H1 (cell line): ENCODE results near the gene ZNF277. TPM values are rescaled to one million over a fixed set of nuclear protein-coding genes. Genes with fewer than 3 reads are reported as not detected.

Experiments used
- CTCF ChIA-PET: fragments of 300-600 bp; sonication (Branson Sonifier 250); formaldehyde crosslinking; loops from one replicate; lab custom pipeline; 2021; ENCODE audit not compliant: partially characterized antibody; lab: Charles Lee
- POLR2A ChIA-PET: fragments of 300-600 bp; sonication (Branson Sonifier 250); formaldehyde crosslinking; loops from one replicate; lab custom pipeline; 2021; ENCODE audit warnings: inconsistent platforms; ENCODE audit not compliant: partially characterized antibody; lab: Charles Lee
- DNase-seq, 2 experiments: peaks; one replicate each; pipeline versions ENCODE4 v3.0.0 to v3.0.0-alpha.2; 2010 to 2022; ENCODE audit warnings: low spot score in 2 of 2, low read depth in 1 of 2, mixed read lengths in 1 of 2
- FAIRE-seq: peaks from 2 replicates; lab custom pipeline; 2011; peaks lifted over from hg19 to GRCh38; lab: Jason Lieb, UNC
- H2AFZ ChIP-seq: 2 replicates; pipeline ENCODE4 v1.8.1; 2012; ENCODE audit warnings: low read length, inconsistent platforms
- H2AK5ac ChIP-seq: 2 replicates; pipeline ENCODE4 v1.6.1; 2013; ENCODE audit warnings: low read depth, low read length
- H2BK120ac ChIP-seq: replicated peaks from 2 replicates; pipeline ENCODE3; 2013; ENCODE audit warnings: low read depth, low read length, inconsistent platforms
- H2BK12ac ChIP-seq: 2 replicates; pipeline ENCODE4 v1.6.1; 2013; ENCODE audit warnings: low read depth, low read length
- H2BK15ac ChIP-seq: 2 replicates; pipeline ENCODE4 v1.6.1; 2013; ENCODE audit warnings: low read length
- H2BK20ac ChIP-seq: 2 replicates; pipeline ENCODE4 v1.6.1; 2013; ENCODE audit warnings: low read length
- H2BK5ac ChIP-seq: 2 replicates; pipeline ENCODE4 v1.6.1; 2013; ENCODE audit warnings: low read depth, low read length
- H3K14ac ChIP-seq: 2 replicates; pipeline ENCODE4 v1.6.1; 2013; ENCODE audit warnings: inconsistent platforms; ENCODE audit not compliant: insufficient read length
- H3K18ac ChIP-seq: 2 replicates; pipeline ENCODE4 v1.6.1; 2013; ENCODE audit warnings: low read length; ENCODE audit errors: extremely low read depth
- H3K23ac ChIP-seq: 2 replicates; pipeline ENCODE4 v1.6.1; 2013; ENCODE audit warnings: inconsistent platforms; ENCODE audit not compliant: insufficient read length
- H3K23me2 ChIP-seq: 2 replicates; pipeline ENCODE4 v1.6.1; 2013; ENCODE audit warnings: low read depth, low read length
- H3K27ac ChIP-seq: 2 replicates; pipeline ENCODE4 v1.6.1; 2011; ENCODE audit warnings: low read depth, low read length, inconsistent platforms
- H3K27me3 ChIP-seq, 4 experiments: replicated peaks in 1 of 4; 1 replicate in 1 of 4; 2 replicates in 3 of 4; pipeline versions ENCODE4 v1.6.1 to v1.8.1; 2011 to 2013; ENCODE audit warnings: low read length in 3 of 4, mild to moderate bottlenecking in 3 of 4, inconsistent platforms in 2 of 4, mixed read lengths in 2 of 4, moderate library complexity in 1 of 4; ENCODE audit not compliant: control insufficient read depth in 3 of 4, insufficient read depth in 3 of 4; ENCODE audit errors: extremely low read depth in 1 of 4
- H3K36me3 ChIP-seq, 4 experiments: 2 replicates each; pipeline versions ENCODE4 v1.6.1 to v1.8.1; 2011 to 2013; ENCODE audit warnings: mild to moderate bottlenecking in 4 of 4, low read length in 3 of 4, moderate library complexity in 2 of 4, control low read depth in 1 of 4, inconsistent platforms in 1 of 4; ENCODE audit not compliant: insufficient read depth in 4 of 4, control insufficient read depth in 2 of 4
- H3K4ac ChIP-seq: replicated peaks from 2 replicates; pipeline ENCODE3; 2013; ENCODE audit warnings: low read length, low read depth, mixed read lengths, inconsistent platforms; ENCODE audit not compliant: insufficient read length
- H3K4me1 ChIP-seq, 4 experiments: replicated peaks in 1 of 4; 1 replicate in 1 of 4; 2 replicates in 3 of 4; pipeline versions ENCODE4 v1.6.1 to v1.8.1; 2011 to 2013; ENCODE audit warnings: low read length in 3 of 4, inconsistent platforms in 2 of 4, mixed read lengths in 1 of 4; ENCODE audit not compliant: insufficient read depth in 4 of 4, control insufficient read depth in 3 of 4
- H3K4me2 ChIP-seq, 2 experiments: 2 replicates each; pipeline versions ENCODE4 v1.6.1 to v1.8.1; 2011 to 2013; ENCODE audit warnings: low read depth in 2 of 2, low read length in 2 of 2, control low read depth in 1 of 2, inconsistent platforms in 1 of 2, mild to moderate bottlenecking in 1 of 2; ENCODE audit not compliant: insufficient read depth in 1 of 2
- H3K4me3 ChIP-seq, 4 experiments: fragments of 200-600, 300-600 bp in 1 of 4; sonication (generic), shearing (Covaris generic), sonication (Bioruptor Twin) in 1 of 4; 2 replicates each; pipeline versions ENCODE4 v1.5.1 to v1.8.1; 2011 to 2016; ENCODE audit warnings: low read length in 4 of 4, low read depth in 3 of 4, control low read depth in 2 of 4, inconsistent platforms in 2 of 4, mild to moderate bottlenecking in 2 of 4, mixed read lengths in 1 of 4, moderate library complexity in 1 of 4; ENCODE audit not compliant: insufficient read depth in 2 of 4; ENCODE audit errors: extremely low read depth in 1 of 4
- H3K56ac ChIP-seq: replicated peaks from 2 replicates; pipeline ENCODE3; 2013; ENCODE audit warnings: low read depth, mild to moderate bottlenecking, mixed read lengths, low read length, inconsistent platforms; ENCODE audit not compliant: insufficient read length
- H3K79me1 ChIP-seq: 2 replicates; pipeline ENCODE4 v1.6.1; 2013; ENCODE audit warnings: low read depth, low read length, control low read depth
- H3K79me2 ChIP-seq, 2 experiments: 2 replicates each; pipeline versions ENCODE4 v1.6.1 to v1.8.1; 2012 to 2013; ENCODE audit warnings: low read length in 2 of 2, mild to moderate bottlenecking in 2 of 2, inconsistent platforms in 1 of 2; ENCODE audit not compliant: insufficient read depth in 2 of 2, control insufficient read depth in 1 of 2
- H3K9ac ChIP-seq, 4 experiments: replicated peaks in 1 of 4; 1 replicate in 1 of 4; 2 replicates in 3 of 4; pipeline versions ENCODE4 v1.6.1 to v1.8.1; 2011 to 2013; ENCODE audit warnings: low read depth in 3 of 4, low read length in 3 of 4, control low read depth in 2 of 4, mild to moderate bottlenecking in 2 of 4, moderate library complexity in 2 of 4, inconsistent platforms in 1 of 4; ENCODE audit errors: extremely low read depth in 1 of 4
- H3K9me3 ChIP-seq, 2 experiments: 2 replicates each; pipeline versions ENCODE4 v1.6.1 to v1.8.1; 2012 to 2013; ENCODE audit warnings: mild to moderate bottlenecking in 2 of 2, moderate library complexity in 2 of 2, control low read depth in 1 of 2, inconsistent platforms in 1 of 2, low read depth in 1 of 2, low read length in 1 of 2, mixed read lengths in 1 of 2; ENCODE audit not compliant: insufficient read depth in 2 of 2
- H4K20me1 ChIP-seq, 2 experiments: replicated peaks in 1 of 2; 2 replicates each; pipeline versions ENCODE3 to v1.8.1; 2011 to 2013; ENCODE audit warnings: inconsistent platforms in 2 of 2, low read length in 2 of 2, mild to moderate bottlenecking in 1 of 2; ENCODE audit not compliant: insufficient read depth in 2 of 2, control insufficient read depth in 1 of 2
- H4K5ac ChIP-seq: 2 replicates; pipeline ENCODE4 v1.6.1; 2013; ENCODE audit warnings: low read length, low read depth, mixed read lengths, inconsistent platforms; ENCODE audit not compliant: insufficient read length
- H4K8ac ChIP-seq: 2 replicates; pipeline ENCODE4 v1.8.0; 2013; ENCODE audit warnings: mild to moderate bottlenecking, moderate library complexity, low read length, inconsistent platforms; ENCODE audit not compliant: insufficient read depth; ENCODE audit errors: extremely low read depth
- H4K91ac ChIP-seq: replicated peaks from 2 replicates; pipeline ENCODE3; 2013; ENCODE audit warnings: low read length, mixed read lengths, inconsistent platforms; ENCODE audit not compliant: insufficient read length
- CEBPB ChIP-seq: IDR thresholded peaks from 2 replicates; pipeline ENCODE4 v1.6.1; 2012; ENCODE audit warnings: low read depth, low read length
- CREB1 ChIP-seq: IDR thresholded peaks from 2 replicates; pipeline ENCODE4 v1.6.1; 2012; ENCODE audit warnings: inconsistent platforms
- EP300 ChIP-seq, 2 experiments: IDR thresholded peaks; 1 replicate in 1 of 2; 2 replicates in 1 of 2; pipeline ENCODE4 v1.6.1; 2011 to 2012; ENCODE audit warnings: low read depth in 2 of 2, low read length in 2 of 2, mild to moderate bottlenecking in 2 of 2, borderline replicate concordance in 1 of 2, inconsistent platforms in 1 of 2, moderate library complexity in 1 of 2
- EZH2 ChIP-seq: fragments of 200-600 bp; sonication (generic); IDR thresholded peaks from 2 replicates; pipeline ENCODE4 v1.7.1; 2012; ENCODE audit warnings: low read depth, mild to moderate bottlenecking, moderate library complexity, low read length, inconsistent platforms; ENCODE audit not compliant: severe bottlenecking
- NANOG ChIP-seq: IDR thresholded peaks from 2 replicates; pipeline ENCODE4 v1.6.1; 2011; ENCODE audit warnings: low read length, low read depth, mild to moderate bottlenecking, inconsistent platforms; ENCODE audit not compliant: insufficient read depth, poor library complexity, severe bottlenecking
- RAD21 ChIP-seq, 2 experiments: IDR thresholded peaks in 1 of 2; conservative IDR thresholded peaks in 1 of 2; 2 replicates each; pipeline ENCODE4 v1.6.1; 2011; ENCODE audit warnings: low read depth in 2 of 2, low read length in 2 of 2, improper control_type of control experiment in 1 of 2, inconsistent platforms in 1 of 2, mild to moderate bottlenecking in 1 of 2, moderate library complexity in 1 of 2
- SAP30 ChIP-seq: fragments of 300-600 bp; sonication (generic); IDR thresholded peaks from 2 replicates; pipeline ENCODE4 v1.7.1; 2012; ENCODE audit warnings: low read length, moderate library complexity, mild to moderate bottlenecking, inconsistent platforms; ENCODE audit not compliant: insufficient read depth, insufficient replicate concordance
- YY1 ChIP-seq: IDR thresholded peaks from 2 replicates; pipeline ENCODE4 v1.6.1; 2011; ENCODE audit warnings: low read depth, mild to moderate bottlenecking, low read length
- WGBS, 2 experiments: shearing (Covaris generic) in 1 of 2; methylation state at CpG; one replicate each; pipeline versions ENCODE4 v1.1.6 to v1.1.7; 2013 to 2015; ENCODE audit warnings: low lambda C conversion rate in 2 of 2, mixed read lengths in 2 of 2, inconsistent platforms in 1 of 2, low coverage in 1 of 2, missing lambda C conversion rate in 1 of 2; ENCODE audit not compliant: insufficient replicate concordance in 2 of 2, insufficient coverage in 1 of 2, insufficient read length in 1 of 2; ENCODE audit errors: extremely low coverage in 1 of 2, missing lambda C conversion rate in 1 of 2; 5-methylcytosine and 5-hydroxymethylcytosine counted together
- polyA plus RNA-seq, 7 experiments: library from polyadenylated mRNA; depleted of rRNA in 3 of 7; stranded (reverse) in 5 of 7; unstranded in 2 of 7; fragments of >200 nt in 5 of 7; fragments of 200-250 nt in 2 of 7; gene quantifications; 1 replicate in 5 of 7; 2 replicates in 1 of 7; 4 replicates in 1 of 7; pipeline versions ENCODE4 v1.2.1 to v1.2.3, GENCODE V29; 2011 to 2013; ENCODE audit warnings: missing spikeins in 2 of 7, mixed read lengths in 2 of 7
- total RNA-seq: library from RNA; stranded (reverse); fragmentation: NEBNext Ultra II Directional; extraction: Animal tissue kit (Norgen Biotek cat#: 25700); gene quantifications from 2 replicates; pipeline ENCODE4 v1.2.1, GENCODE V29; 2021

ZNF277 gene
- total and polyA plus RNA-seq, 2 of the 8 experiments (the other 6 are each of a cell fraction or from before 2014, with no cell fraction given), result 5.1 to 21.7 TPM

DNA sequence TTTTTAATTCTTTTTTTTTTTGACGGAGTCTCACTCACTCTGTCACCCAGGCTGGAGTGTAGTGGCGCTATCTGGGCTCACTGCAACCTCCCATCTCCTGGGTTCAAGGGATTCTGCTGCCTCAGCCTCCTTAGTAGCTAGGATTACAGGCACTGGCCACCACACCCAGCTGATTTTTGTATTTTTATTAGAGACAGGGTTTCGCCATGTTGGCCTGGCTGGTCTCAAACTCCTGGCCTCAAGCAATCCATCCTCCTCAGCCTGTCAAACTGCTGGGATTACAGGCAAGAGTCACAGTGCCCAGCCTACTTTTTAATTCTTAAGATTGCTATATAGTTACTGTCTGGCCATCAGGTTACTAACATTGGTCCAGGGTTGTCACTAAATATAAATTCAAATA is 59.6 kb downstream of the ZNF277 start:
- H4K20me1 ChIP-seq, result no peaks in the 10 kb centered on the region
- no peak overlapping the region for H3K14ac ChIP-seq
- no peak overlapping the region for H2AK5ac ChIP-seq
- no peak overlapping the region for H2BK120ac ChIP-seq
- H2BK12ac ChIP-seq, result no peak overlapping the region
- H3K4me1 ChIP-seq, result peaks cover 0 to 6% (median 2%) of the 10 kb centered on the region in 4 experiments; a peak in 4 of 7 replicates
- H3K79me2 ChIP-seq, result peaks cover 0 to 12% of the 10 kb centered on the region in 2 experiments; a peak in 2 of 4 replicates
- H3K36me3 ChIP-seq, result no peaks in the 10 kb centered on the region; a peak in 1 of 8 replicates
- H4K8ac ChIP-seq, result no peak overlapping the region
- no peak overlapping the region for H3K4ac ChIP-seq
- H4K91ac ChIP-seq, result no peak overlapping the region
- no peak overlapping the region for H2AFZ ChIP-seq
- H3K4me3 ChIP-seq, result no peak overlapping the region
- TF ChIP-seq SAP30 (no peak), EZH2 (no peak), YY1 (no peak), NANOG (no peak), RAD21 (IDR thresholded peaks at IDR 0.05 in 1 of 2, conservative IDR thresholded peaks at IDR 0.05 in 1 of 2; ENCODE audit: low read depth in 2 of 2, low read length in 2 of 2) (no peak), CEBPB (no peak), EP300 (IDR thresholded peaks at IDR 0.05; ENCODE audit: borderline replicate concordance in 1 of 2, low read depth in 2 of 2, low read length in 2 of 2) (no peak), CREB1 (no peak)
- TF ChIP-seq, all 59 proteins: peak for 0
- Histone ChIP-seq H3K27me3 (no peaks in the 10 kb centered on the region), H3K4me2 (no peak overlapping the region), H3K9me3 (no peaks in the 10 kb centered on the region), H2BK20ac (no peak overlapping the region), H2BK5ac (no peak overlapping the region), H3K27ac (no peak overlapping the region), H3K79me1 (no peaks in the 10 kb centered on the region), H3K23ac (no peak overlapping the region), H4K5ac (no peak overlapping the region), H3K18ac (no peak overlapping the region), H2BK15ac (no peak overlapping the region), H3K9ac (no peak overlapping the region), H3K56ac (no peak overlapping the region), H3K23me2 (no peaks in the 10 kb centered on the region)
- CTCF ChIA-PET, result interaction anchor here (0.5 to 0.6 kb wide), 2 partner anchors 8 to 134 kb away, joined by 3 read pairs; no protein-coding TSS in a partner anchor
- WGBS, 2 experiments, result 91% methylated on average over 3 of the region's 3 CpGs; no CpG with 5 or more reads in 1 of the 2 experiments
- FAIRE-seq, result no peak
- POLR2A ChIA-PET, result no interaction called here
- no peak for DNase-seq
